ENCODE results near the gene OSBPL10. TPM values are rescaled to one million over a fixed set of nuclear protein-coding genes. Genes with fewer than 3 reads are reported as not detected.

Gene OSBPL10
- total RNA-seq, 1 donor from 2014 or later, result 45.4 TPM

DNA sequence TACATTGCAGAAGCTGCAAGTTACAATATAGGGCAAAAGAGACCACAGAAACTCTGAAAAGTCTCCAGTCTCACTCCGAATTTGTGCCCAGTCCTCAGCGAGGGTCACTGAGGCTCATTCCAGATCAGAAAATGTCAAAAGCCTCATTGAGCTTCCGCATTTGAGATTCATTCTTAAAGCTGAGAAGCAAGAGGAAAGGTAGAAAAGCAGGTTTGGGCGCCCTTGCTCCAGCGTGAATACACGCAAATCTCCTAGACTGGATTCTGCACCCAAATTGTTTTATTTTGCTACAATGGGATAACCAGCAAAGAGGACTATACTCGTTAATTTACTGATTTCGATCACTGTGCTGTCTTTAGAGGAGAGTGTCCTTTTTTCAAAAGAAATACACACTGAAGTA lies 236.1 kb downstream of the OSBPL10 start:
- no peak for DNase-seq (ENCODE audit: low spot score)
- no peaks in the 10 kb centered on the region for H3K27me3 Mint-ChIP-seq (ENCODE audit: low read depth)
- TF ChIP-seq CTCF (IDR thresholded peaks at IDR 0.05), result no peak
- H3K4me1 Mint-ChIP-seq (ENCODE audit: low read depth), result no peaks in the 10 kb centered on the region
- no peak overlapping the region for H3K27ac Mint-ChIP-seq (ENCODE audit: unreplicated experiment)
- H3K36me3 Mint-ChIP-seq (ENCODE audit: low read depth), result peaks cover 12% of the 10 kb centered on the region
- H3K9me3 Mint-ChIP-seq (ENCODE audit: low read depth), result no peaks in the 10 kb centered on the region
- no peak overlapping the region for H3K4me3 Mint-ChIP-seq (ENCODE audit: unreplicated experiment)

DNA sequence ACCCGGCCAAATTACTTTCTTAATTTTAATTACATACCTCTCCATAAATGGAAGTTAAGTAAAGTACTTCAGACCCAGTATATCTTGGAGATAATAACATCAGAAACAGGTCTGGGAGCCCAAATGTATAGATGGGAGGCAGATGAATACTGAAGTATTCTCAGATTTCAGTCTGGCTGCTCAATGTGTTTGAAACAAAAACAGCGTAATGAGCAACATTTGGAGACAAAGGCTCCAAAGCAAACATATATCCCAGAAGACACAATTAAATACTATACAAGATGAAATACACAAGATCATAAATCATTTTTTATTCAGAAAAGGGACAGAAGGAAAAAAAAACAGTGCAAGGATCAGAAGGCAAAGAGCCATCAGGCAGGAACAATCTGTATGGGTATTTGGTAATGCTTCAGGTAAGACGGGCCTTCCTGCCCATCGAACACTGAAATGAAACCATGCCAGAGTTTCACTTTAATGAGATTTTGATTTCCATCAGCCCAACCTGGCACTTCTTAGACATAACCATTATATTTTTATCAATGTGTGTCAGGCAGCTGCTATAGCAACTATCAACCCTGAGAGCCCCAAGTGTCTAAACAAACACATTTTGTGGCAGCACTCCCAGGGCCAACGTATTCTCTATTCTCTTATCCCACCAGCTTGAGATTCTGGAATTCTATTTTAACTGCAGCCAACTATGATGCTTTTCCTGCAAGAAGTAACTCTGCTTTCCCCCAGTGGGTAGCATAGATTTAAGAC lies 237.6 kb downstream of the OSBPL10 start:
- no peak overlapping the region for H3K4me3 Mint-ChIP-seq (ENCODE audit: unreplicated experiment)
- H3K36me3 Mint-ChIP-seq (ENCODE audit: low read depth), result peaks cover 12% of the 10 kb centered on the region
- H3K27me3 Mint-ChIP-seq (ENCODE audit: low read depth), result no peaks in the 10 kb centered on the region
- DNase-seq (ENCODE audit: low spot score), result no peak
- H3K27ac Mint-ChIP-seq (ENCODE audit: unreplicated experiment), result no peak overlapping the region
- TF ChIP-seq CTCF (IDR thresholded peaks at IDR 0.05), result no peak
- H3K4me1 Mint-ChIP-seq (ENCODE audit: low read depth), result no peaks in the 10 kb centered on the region
- H3K9me3 Mint-ChIP-seq (ENCODE audit: low read depth), result no peaks in the 10 kb centered on the region

DNA sequence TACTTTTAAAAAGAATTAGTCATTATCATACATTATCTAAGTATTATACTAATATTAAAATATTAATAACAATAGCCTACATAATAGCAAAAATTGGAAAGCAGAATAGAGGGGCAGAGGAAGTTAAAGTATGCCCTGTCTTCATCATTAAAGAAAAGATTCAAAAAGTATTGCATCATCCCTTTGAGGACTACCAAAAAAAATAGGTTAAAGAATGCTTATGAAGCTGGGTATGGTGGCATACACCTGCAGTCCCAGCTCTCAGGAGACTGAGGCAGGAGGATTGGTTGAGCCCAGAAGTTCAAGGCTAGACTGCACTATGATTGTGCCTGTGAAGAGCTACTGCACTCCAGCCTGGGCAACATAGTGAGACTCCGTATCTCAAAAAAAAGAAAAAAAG lies 240.7 kb downstream of the OSBPL10 start:
- no peak overlapping the region for H3K4me3 Mint-ChIP-seq (ENCODE audit: unreplicated experiment)
- no peak for TF ChIP-seq CTCF (IDR thresholded peaks at IDR 0.05)
- H3K4me1 Mint-ChIP-seq (ENCODE audit: low read depth), result peaks cover 2% of the 10 kb centered on the region
- peaks cover 10% of the 10 kb centered on the region for H3K36me3 Mint-ChIP-seq (ENCODE audit: low read depth)
- peaks cover 6% of the 10 kb centered on the region for H3K9me3 Mint-ChIP-seq (ENCODE audit: low read depth)
- DNase-seq (ENCODE audit: low spot score), result no peak
- no peak overlapping the region for H3K27ac Mint-ChIP-seq (ENCODE audit: unreplicated experiment)
- no peaks in the 10 kb centered on the region for H3K27me3 Mint-ChIP-seq (ENCODE audit: low read depth)

GRCh38 chr3:31738412-31738811 lies 242.7 kb downstream of the OSBPL10 start:
- TF ChIP-seq CTCF (IDR thresholded peaks at IDR 0.05), result no peak
- H3K36me3 Mint-ChIP-seq (ENCODE audit: low read depth), result peaks cover 10% of the 10 kb centered on the region
- H3K9me3 Mint-ChIP-seq (ENCODE audit: low read depth), result peaks cover 6% of the 10 kb centered on the region
- no peak overlapping the region for H3K4me3 Mint-ChIP-seq (ENCODE audit: unreplicated experiment)
- H3K27me3 Mint-ChIP-seq (ENCODE audit: low read depth), result no peaks in the 10 kb centered on the region
- no peak for DNase-seq (ENCODE audit: low spot score)
- H3K4me1 Mint-ChIP-seq (ENCODE audit: low read depth), result peaks cover 14% of the 10 kb centered on the region
- H3K27ac Mint-ChIP-seq (ENCODE audit: unreplicated experiment), result no peak overlapping the region

DNA sequence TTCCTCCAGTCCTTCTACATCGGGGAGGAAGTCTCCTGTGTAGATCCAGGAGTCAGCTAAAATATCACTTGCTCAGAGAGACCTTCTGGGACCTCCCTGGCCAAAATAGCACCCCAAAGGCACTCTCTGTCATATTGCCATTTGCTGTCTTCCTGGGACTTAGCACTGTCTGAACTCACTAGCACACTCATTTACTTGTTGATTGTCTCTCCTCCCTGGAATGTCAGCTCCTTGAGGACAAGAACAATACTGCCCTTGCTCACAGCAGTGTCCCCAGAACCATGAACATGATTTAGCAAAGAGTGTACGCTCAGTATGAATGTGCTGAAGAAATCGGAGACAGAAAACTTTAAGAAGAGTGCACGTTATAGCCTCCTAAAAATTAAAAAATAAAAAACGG lies 245.4 kb downstream of the OSBPL10 start:
- H3K4me1 Mint-ChIP-seq (ENCODE audit: low read depth), result peaks cover 19% of the 10 kb centered on the region
- peaks cover 6% of the 10 kb centered on the region for H3K9me3 Mint-ChIP-seq (ENCODE audit: low read depth)
- peaks cover 6% of the 10 kb centered on the region for H3K36me3 Mint-ChIP-seq (ENCODE audit: low read depth)
- DNase-seq (ENCODE audit: low spot score), result no peak
- no peak for TF ChIP-seq CTCF (IDR thresholded peaks at IDR 0.05)
- no peak overlapping the region for H3K27ac Mint-ChIP-seq (ENCODE audit: unreplicated experiment)
- H3K4me3 Mint-ChIP-seq (ENCODE audit: unreplicated experiment), result no peak overlapping the region
- H3K27me3 Mint-ChIP-seq (ENCODE audit: low read depth), result no peaks in the 10 kb centered on the region
